A549 (cell line): ENCODE results near the gene MAP3K14.

Experiments used
- MAZ ChIP-seq: fragments of 150-350 bp; IDR thresholded peaks from 2 replicates; pipeline ENCODE4 v1.6.1; 2014; ENCODE audit warnings: antibody characterized with exemption, low read depth, low read length, borderline replicate concordance
- PHF8 ChIP-seq: fragments of 200-600 bp; sonication (generic); IDR thresholded peaks from 2 replicates; pipeline ENCODE4 v1.6.1; 2016; ENCODE audit warnings: low read depth, mild to moderate bottlenecking, antibody characterized with exemption, moderate library complexity, borderline replicate concordance
- POLR2A ChIP-seq: IDR thresholded peaks from 2 replicates; pipeline ENCODE4 v1.6.1; 2012; ENCODE audit warnings: mild to moderate bottlenecking, low read length
- RAD21 ChIP-seq, 2 experiments: fragments of >200 bp in 1 of 2; sonication (Bioruptor Twin) in 1 of 2; formaldehyde crosslinking in 1 of 2; IDR thresholded peaks in 1 of 2; conservative IDR thresholded peaks in 1 of 2; 2 replicates in 1 of 2; 3 replicates in 1 of 2; pipeline ENCODE4 v1.6.1; 2012 to 2018; ENCODE audit warnings: inconsistent platforms in 1 of 2
- RFX5 ChIP-seq: fragments of 450-650 bp; IDR thresholded peaks from 2 replicates; pipeline ENCODE4 v1.7.1; 2014; ENCODE audit warnings: antibody characterized with exemption, mild to moderate bottlenecking, moderate library complexity
- TF ChIP-seq, protein P1 (sequence below): fragments of >200 bp; sonication (Bioruptor Twin); formaldehyde crosslinking; IDR thresholded peaks from 3 replicates; pipeline ENCODE4 v1.5.1; 2016
- TF ChIP-seq, protein P2 (sequence below): fragments of 250-450 bp; sonication (Bioruptor Pico); IDR thresholded peaks from 2 replicates; pipeline ENCODE4 v1.5.0; 2021; ENCODE audit warnings: mild to moderate bottlenecking, moderate library complexity, borderline replicate concordance

DNA sequence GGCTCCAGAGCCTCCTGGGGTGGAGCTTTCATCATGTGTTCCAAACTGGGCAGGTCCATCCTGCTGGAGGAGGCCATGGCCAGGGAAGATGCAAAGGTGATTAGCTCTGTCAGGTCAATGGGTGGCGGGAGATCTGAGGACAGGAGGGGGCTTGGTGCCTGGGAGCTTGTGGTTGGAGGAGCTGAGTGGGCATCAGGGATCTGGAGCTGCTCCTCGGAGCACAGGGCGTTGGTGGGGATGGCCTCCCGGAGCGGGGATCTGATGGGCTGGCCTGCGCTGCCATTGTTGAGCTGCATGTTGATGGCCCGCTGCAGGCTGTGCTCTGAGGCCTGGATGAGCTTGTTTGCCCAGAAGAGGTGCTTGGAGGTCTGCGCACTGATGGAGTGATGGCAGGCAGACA, 61.5 kb downstream of the MAP3K14 start:
- TF ChIP-seq, protein P1, sequence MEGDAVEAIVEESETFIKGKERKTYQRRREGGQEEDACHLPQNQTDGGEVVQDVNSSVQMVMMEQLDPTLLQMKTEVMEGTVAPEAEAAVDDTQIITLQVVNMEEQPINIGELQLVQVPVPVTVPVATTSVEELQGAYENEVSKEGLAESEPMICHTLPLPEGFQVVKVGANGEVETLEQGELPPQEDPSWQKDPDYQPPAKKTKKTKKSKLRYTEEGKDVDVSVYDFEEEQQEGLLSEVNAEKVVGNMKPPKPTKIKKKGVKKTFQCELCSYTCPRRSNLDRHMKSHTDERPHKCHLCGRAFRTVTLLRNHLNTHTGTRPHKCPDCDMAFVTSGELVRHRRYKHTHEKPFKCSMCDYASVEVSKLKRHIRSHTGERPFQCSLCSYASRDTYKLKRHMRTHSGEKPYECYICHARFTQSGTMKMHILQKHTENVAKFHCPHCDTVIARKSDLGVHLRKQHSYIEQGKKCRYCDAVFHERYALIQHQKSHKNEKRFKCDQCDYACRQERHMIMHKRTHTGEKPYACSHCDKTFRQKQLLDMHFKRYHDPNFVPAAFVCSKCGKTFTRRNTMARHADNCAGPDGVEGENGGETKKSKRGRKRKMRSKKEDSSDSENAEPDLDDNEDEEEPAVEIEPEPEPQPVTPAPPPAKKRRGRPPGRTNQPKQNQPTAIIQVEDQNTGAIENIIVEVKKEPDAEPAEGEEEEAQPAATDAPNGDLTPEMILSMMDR, result no peak
- TF ChIP-seq MAZ (no peak), POLR2A (no peak), RAD21 (conservative IDR thresholded peaks at IDR 0.05 in 1 of 2, IDR thresholded peaks at IDR 0.05 in 1 of 2) (no peak), PHF8 (no peak), RFX5 (no peak)
- TF ChIP-seq, protein P2, sequence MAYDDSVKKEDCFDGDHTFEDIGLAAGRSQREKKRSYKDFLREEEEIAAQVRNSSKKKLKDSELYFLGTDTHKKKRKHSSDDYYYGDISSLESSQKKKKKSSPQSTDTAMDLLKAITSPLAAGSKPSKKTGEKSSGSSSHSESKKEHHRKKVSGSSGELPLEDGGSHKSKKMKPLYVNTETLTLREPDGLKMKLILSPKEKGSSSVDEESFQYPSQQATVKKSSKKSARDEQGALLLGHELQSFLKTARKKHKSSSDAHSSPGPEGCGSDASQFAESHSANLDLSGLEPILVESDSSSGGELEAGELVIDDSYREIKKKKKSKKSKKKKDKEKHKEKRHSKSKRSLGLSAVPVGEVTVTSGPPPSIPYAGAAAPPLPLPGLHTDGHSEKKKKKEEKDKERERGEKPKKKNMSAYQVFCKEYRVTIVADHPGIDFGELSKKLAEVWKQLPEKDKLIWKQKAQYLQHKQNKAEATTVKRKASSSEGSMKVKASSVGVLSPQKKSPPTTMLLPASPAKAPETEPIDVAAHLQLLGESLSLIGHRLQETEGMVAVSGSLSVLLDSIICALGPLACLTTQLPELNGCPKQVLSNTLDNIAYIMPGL (CRISPR knock-in tag), result no peak
